ENCODE measurements around the gene TMEM121.
"Not testable (repeated sequence)": the region's sequence is repeated elsewhere in the genome, so short reads cannot be mapped to it uniquely, and the experiment has no call there.

DNA sequence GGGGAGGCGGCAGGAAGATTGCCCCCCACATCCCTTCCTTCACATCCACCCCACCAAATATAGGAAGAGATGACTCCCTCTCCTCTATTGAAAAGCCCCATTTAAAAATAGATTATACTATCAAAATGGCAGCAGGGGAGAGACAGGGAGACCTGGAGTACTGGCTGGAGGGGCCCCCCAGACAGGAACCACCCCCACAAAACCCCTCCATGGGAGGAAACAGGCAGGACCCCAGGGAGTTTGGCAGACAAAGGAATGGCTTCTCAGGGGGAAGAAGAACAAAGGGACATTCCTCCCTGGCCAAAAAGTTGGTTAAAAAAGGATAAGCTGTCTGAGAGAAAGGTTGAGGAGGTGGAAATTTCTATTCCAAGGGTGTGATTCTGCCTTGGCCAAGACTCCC, 19.3 kb downstream of the TMEM121 start:
- not testable (repeated sequence) for TF ChIP-seq POLR2A (IDR thresholded peaks at IDR 0.05); POLR2AphosphoS5 (IDR thresholded peaks at IDR 0.05); EP300 (IDR thresholded peaks at IDR 0.05; ENCODE audit: low read depth)
- TF ChIP-seq, protein P1, sequence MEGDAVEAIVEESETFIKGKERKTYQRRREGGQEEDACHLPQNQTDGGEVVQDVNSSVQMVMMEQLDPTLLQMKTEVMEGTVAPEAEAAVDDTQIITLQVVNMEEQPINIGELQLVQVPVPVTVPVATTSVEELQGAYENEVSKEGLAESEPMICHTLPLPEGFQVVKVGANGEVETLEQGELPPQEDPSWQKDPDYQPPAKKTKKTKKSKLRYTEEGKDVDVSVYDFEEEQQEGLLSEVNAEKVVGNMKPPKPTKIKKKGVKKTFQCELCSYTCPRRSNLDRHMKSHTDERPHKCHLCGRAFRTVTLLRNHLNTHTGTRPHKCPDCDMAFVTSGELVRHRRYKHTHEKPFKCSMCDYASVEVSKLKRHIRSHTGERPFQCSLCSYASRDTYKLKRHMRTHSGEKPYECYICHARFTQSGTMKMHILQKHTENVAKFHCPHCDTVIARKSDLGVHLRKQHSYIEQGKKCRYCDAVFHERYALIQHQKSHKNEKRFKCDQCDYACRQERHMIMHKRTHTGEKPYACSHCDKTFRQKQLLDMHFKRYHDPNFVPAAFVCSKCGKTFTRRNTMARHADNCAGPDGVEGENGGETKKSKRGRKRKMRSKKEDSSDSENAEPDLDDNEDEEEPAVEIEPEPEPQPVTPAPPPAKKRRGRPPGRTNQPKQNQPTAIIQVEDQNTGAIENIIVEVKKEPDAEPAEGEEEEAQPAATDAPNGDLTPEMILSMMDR (IDR thresholded peaks at IDR 0.05), result not testable (repeated sequence)
